Measurements from ENCODE around the gene KCNB1.

The KCNB1 gene

DNA sequence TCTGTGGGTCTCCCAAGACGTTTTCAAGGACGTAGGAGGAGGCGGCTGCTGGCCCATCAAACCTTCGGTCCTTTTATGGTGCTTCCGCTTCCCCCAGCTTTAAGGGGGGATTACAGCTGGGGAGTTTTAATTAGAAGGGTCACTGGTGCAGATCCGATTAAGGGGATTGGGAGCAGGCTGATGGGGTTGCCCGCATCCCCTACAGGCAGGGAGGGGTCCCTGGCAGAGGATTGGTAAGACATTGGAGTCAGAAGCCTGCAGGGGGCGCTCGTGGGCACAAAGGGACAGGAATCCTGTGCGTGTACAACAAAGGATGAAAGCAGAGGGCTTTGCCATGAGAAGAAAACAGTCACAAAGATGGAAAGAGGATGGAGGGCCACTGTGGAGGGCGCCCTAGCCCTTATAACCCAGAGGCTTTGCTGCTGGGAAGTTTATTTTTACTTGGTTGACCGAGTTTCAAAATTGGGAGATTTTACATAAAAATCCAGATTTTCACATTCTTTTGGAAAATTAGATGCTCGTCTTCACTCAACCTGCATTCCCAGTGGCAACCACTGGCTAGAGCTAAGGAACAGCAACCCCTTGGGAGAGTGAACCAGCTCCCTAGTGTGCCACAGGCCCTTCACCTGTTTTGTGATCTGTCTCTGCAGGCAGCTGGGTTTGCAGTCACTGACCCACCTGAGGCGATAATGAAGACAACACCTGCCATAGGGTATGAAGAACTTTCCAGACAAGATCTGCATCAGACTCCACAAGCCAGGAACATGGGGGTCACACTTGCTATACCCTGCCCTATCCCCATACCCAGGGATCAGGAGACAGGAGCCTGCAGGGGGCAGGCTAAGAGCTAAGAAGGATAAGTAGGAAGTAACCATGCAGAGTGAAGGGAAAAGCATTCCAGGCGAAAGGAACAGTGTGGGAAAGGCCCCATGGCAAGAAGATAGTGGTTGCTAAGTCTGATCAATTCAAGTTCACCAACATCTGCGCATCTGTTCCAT, 97.7 kb downstream of the KCNB1 start:
- peak; percentile 24 for DNase-seq

DNA sequence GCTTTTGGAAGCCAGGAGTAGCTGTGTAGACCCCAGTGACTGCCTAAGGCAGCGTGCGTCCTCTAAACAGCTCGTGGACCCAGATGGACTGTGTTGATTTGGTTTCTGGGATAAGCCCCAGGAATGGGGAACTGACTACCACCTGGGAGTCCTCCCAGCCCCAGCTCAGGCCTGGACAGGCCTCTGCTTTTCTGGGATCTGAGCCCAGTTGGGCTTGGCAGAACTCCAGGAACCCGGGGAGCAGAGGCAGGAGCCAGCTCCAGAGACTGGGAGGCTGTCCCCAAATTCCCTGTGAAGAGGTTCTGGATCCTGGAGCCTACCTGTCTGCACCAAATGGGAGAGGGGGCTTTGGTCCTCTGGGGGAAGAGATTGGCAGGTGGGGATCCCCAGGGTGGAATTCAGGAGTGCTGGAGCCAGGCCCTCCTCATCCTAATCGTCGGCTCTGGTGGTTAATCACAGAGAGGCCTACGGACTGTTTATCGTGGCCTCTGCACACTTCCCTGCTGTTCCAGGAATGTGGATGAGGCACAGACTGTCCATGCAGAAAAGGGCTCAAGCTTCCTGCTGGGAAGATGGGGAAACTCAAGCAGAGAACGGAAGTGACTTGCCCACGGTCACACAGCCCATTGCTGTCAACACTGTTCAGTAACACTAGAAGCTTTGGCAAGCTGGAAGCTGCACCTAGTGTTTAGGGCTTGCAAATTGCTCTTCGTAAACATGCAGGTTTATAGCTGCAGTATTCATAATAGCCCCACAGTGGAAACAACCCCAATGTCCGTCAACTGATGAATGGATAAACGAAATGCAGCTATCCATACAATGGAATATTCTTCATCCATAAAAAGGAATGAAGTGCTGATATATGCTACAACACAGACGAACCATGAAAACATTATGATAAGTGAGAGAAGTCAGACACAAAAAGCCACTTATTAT, 100.6 kb downstream of the KCNB1 start:
- no peak for DNase-seq

DNA sequence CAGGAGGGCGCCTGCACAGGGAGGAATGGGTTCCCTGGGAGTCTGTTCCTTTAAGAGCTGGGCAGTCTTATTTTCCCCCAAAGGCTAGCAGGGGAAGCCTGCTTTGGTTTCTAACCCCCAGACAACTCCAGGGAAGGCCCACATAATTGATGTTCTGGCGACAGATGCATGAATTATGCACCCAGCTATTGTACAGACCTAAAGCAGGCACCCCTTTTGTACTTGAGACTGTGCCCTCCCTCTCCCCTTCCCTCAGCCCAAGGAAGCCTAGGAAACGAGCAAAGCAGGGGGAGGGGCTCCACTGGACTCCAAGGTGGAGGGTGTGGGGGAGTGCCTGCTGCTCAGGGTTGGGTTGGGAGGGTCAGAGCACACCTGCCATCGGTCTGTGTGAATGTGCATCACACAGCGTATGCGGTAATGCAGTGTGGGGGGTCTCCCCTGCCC, 102.1 kb downstream of the KCNB1 start:
- no peak for DNase-seq

DNA sequence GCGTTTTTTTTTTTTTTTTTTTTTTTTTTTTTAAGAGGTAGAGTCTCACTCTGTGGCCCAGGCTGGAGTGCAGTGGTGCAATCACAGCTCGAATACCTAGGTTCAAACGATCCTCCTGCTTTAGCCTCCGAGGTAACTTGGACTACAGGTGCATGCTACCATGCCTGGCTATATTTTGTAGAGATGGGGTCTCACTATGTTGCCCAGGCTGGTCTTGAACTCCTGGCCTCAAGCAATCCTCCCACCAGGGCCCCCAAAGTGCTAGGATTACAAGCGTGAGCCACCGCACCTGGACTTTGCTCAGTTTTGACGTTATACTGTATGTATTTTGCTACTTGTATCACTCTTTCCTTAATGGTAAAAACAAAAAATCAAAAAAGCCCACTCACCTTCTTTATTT, 103.1 kb downstream of the KCNB1 start:
- no peak for DNase-seq

DNA sequence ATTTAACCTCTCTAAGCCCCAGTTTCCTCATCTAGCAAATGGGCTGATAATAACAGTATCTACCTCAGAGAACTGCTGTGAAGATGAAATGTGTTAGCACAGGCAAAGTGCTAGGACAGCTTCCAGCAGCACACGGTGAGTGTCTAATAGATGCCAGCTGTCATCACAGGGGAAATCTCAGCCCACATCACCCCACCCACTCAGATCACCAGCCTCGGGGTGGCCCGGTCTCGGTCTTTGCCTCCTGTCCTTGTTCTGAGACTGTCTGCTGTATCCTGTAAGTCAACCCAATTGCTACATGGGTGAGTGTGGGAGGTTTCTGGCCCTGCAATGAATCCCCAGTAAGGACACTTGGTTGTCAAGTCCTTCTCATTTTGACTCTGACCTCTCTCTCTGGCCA, 105.1 kb downstream of the KCNB1 start:
- no peak for DNase-seq

DNA sequence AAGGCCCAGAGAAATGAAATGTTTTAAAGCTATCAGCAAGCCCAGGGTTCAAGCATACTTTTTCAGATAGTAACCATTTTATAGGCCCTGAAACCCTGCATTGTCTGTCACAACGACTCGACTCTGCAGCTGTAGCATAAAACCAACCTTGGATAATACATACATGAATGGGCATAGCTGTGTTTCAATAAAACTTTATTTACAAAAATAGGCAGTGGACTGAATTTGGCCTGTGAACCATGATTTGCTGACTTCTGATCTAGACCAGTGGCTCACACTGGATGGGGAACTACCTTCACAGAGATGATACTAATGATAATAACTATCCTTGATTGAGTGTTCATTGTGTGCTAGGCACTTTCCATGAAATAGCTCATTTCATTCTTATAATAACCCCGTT, 107.3 kb downstream of the KCNB1 start:
- DNase-seq = no peak

DNA sequence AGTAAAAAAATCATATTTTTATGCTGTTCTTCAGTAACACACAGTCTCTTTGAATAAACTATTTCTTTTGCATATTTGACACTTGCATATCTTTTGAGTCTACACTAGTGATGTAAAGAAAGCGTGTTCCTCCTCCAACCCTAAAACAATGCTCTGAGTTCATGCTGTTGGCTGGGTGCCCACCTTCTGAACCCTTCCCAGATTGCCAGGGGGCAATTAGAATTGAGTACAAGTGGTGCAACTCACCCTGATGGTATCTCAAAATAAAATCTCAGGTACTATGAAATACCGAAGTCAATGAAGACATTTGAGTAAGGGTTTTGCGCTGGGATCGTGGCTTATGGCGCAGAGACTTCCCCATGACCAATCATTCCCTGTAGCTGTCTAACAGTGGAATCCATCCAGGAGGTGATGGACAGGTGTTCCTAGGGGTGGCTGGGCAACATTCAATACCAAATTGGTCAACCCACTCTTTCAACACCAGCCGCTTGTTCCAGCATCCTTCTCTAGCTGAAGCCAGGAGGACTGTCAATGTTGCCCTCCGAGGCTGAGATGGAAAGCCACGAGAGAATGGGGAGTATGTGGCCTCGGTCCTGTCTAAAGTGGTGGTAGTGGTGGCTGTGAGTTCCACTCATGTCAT, 110.3 kb downstream of the KCNB1 start:
- DNase-seq = no peak

DNA sequence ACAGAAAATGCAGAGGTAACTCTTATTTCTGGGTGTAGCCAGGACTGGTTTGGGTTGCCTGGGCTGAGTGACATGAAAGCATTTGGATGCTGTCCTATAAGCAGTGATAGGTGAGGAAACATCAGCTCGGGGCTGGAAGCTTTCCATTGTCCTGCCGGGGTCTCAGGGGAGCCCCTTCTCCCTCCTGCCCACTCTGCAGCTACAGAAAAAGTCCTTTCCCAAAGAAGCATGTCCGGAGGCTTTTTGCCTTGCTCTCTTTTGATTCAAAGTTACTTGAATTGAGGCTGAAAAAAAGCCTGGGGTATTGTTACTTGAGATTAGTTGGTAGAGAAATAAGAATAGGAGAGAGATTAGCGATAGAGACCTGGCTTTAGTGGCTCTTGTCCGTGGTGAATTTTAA, 113.9 kb downstream of the KCNB1 start:
- no peak for DNase-seq

DNA sequence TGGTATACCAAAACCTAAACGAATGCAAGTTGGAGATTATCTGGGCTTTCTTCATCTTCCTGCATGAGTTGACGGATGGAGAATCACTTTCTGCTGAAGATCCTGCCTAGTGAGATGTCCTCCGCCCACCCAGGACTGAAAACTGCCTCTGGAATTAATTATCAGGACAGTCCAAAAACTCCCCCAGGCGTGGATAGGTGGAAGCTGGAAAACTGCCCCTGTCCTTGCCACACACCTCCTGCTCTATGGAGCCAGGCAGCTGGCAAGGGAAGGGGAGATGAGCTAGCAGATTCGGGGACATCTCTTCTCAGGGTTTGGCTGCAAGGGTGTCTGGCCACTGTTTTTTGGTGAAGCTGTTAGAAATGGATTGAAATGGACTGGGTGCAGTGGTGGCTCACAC, 115.4 kb downstream of the KCNB1 start:
- DNase-seq = no peak

DNA sequence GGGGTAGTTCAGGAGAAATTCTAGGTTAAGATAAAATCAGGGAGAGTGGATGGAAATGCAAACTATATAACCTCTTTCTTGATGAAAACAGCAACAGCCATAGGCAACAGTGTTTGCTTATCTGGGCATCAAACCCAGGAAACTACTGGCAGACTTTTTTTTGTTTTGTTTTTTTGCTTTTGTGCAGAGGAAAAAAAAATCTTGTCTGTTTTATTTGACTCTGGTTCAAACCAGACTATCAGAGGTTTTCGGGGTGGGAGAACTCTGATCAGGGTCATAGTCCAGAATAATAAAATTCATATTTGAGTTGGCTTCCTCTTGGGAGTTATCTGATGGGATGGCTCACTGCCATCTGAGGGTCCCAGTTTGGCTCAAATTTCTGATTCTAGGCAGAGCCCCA, 115.8 kb downstream of the KCNB1 start:
- no peak for DNase-seq

DNA sequence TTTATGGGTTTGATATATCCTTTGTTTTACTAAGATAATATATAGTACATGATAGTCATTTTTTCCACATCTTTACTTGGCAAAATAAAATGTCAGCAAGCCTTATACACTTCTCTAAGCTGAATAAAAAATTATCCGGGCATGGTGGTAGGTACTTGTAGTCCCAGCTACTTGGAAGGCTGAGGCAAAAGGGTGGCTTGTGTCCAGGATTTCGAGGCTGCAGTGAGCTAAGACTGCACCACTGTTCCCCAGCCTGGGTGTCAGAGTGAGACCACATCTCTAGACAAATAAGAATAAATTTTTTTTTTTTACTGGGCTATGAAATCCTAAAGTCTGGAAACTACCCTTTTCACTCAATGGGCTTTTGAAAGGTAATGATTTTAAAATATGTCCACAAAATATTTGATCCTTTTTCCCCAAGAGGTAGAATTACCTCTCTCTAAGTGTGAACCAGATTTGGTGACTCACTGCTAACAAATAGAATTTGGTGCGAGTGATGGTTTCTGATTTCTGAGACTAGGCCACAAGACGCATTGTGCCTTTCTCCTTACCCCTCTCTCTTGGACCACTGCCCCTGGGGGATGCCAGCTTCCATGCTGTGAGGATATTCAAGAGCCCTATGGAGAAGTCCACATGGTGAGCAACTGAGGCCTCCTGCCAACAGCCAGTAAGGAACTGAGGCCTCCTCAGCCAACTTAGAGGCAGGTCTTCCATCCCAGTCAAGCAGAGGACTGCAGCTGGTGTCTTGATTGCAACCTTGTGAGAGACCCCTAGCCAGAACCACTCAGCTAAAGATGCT, 120.4 kb downstream of the KCNB1 start:
- no peak for DNase-seq

DNA sequence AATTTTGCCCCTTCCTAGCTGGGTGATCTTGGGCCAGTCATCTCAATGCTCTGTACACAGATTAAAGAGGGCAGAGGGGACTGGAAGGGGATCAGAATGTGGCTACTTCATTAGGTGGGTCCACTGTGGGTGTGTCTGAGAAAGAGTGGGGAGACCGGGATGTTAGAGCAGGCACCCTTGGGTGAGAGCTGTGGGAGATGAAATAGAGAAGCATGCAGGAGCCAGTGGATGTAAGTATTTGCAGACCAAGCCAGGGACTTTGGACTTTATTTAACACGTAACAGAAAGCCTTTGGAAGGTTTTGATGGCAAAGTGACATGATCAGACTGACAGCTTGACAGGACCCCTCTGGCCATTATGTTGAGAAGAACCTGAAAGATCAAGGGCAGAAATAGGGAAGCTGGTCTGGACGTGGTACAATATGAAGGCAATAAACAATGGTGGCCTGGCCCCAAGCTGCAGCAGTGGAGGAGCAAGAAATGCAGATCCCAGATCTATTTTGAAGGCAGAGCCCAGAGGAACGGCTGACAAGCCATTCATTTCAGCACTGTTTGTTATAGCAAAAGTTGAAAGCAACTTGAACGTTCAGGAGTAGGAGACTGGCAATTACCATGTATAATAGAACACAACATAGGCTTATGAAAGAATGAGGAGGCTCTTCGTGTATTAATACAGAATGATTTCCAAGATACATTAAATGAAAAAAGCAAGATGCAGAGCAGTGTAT, 122.1 kb downstream of the KCNB1 start:
- no peak for DNase-seq

DNA sequence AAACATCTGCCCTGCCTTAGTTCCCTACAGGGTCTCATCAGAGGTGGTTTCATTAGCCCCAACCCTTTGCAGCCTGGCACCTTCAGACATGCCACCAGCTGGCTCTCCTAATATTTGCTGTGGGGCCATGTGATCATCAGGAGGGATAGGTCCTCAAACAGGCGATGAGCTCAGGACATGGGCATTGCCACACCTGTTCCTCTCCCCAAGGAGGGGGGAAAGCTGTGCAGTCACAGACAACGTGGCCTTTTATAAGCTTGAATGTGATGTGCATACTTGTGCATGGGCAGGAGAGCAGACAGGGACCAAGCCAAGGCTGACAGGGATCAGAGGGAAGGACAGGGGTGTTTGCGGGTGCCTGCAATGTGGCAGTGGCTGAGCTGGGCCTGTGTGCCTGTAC, 125.8 kb downstream of the KCNB1 start:
- no peak for DNase-seq

DNA sequence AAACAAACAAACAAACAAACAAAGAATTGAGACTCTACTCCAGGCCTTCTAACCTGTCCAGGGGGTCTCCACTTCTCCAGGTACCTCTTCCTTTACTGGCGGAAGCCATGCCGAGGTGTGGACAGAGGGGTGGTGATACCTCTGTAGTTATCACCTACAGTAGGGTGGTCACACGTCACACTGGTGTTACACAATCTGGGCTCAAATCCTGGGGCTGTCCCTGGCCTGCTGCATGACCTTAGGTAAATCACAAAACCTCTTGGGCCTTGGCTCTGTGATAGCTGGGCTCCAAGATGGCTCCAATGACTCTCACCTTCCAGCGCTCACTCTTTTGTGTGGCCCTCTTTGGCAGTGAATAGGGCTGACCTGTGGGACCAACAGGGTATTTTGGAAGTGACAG, 127.8 kb downstream of the KCNB1 start:
- no peak for DNase-seq

DNA sequence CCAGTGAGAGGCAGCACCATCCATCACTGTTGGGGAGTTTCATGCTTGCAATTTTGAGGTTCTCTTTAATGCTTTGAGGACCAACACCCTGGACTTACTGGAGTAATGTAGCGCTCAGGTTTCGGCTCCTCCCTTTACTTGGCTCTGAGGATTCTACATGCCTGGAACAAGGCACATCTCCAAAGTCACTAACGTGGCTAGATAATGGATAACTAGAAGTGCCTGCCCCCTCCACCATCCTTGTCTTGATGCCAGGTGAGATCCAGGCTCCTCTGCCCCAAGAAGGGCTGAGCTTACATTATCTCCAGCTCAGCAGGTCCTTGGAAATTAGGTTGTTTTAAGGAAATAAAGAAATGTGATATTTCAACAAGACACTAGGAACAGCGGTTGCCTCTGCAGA, 129.1 kb downstream of the KCNB1 start:
- no peak for DNase-seq

DNA sequence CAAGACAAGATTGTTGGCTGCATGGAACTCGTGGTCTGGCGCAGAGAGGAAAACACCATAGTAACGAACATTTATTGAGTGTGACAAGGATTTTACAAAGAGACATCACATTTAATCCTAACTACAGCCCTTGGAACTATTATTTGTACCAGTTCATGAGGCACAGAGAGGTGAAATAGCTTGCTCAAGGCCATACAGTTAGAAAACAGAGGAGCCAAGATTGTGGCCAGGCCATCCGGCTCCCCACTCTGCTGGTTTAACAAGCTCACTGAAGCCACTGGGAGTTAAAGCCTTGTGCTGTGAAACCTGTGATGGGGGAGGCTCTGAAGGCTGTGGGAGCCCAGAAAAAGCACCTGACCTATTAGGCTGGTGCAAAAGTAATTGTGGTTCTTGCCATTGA, 129.7 kb downstream of the KCNB1 start:
- DNase-seq = no peak

DNA sequence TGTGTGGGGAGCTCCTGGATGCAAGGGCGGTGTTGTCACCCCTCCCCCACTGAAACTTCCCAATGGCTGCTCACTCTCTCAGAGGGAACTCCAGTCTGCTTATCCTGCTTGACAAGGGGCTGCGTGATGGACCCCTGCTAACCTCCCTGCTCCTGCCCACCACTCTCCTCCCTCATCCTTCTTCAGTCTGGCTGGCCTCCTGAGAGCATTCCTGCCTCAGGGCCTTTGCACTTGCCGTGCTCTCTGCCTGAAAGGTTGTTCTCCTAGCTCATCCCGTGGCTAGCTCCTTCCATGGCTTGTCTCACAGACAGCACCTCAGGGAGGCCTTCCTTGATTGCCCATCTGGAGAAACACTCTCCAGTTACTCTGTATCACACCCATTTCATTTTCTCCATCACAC, 130.7 kb downstream of the KCNB1 start:
- DNase-seq = no peak

DNA sequence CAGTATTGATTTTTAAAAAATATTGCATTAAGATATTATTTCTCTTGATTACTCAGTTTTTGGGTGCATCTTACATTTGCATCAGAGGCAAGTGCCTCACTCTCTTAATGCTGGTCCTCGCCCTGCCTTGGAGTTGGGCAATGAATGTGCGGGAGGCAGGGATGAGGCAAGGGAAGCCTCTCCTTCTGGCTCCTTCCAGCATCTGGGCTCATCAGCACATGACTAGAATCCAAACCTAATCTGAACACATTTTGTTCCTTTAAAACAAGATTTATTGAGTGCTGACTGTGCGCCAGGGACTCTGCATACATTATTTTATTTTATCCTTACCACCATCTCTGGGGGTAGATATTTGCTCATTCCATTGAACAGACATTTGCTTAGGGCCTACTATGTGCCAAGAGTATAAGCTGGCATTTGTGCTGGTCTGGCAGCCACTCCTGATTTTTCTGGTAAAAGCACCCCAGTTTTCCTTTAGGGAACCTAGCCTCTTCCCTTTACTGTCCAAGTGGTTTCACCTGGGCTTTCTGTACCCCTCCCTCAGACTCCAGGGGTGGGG, 132.7 kb downstream of the KCNB1 start:
- DNase-seq = no peak

DNA sequence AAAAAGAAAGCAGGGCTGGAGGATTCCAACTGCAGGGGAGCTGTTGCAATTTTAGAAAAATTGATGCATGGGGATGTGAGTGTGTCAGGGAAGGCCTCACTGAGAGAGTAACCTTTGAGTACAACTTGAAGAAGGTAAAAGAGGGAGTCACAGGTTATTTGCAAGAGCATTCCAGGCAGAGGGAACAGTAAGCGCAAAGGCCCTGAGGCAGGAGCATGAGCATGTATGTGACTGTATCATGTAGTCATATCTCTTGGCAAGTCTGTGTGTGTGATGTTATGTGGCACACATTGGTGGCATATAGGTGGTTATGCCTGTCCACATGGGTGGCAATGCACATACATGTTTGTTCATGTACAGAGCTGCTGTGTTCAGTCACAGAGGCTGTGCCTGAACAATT, 133.4 kb downstream of the KCNB1 start:
- no peak for DNase-seq

DNA sequence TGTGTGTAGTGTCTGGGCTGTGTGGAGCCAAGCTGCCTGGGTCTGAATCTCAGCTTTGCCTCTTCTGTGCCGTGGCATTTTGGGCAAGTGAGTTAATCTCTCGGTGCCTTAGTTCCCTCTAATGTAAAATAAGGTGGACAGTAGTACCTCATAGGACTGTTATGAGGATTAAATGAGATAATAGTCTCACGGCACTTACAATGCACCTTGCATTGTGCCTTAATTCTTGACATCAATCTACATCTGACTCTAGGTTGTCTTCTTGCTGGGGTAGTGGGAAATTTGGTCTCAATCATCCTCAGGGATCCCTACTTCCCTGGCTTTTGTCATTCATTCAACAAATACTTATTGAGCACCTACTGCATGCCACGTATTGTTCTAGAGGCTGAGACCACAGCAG, 133.9 kb downstream of the KCNB1 start:
- DNase-seq = no peak

DNA sequence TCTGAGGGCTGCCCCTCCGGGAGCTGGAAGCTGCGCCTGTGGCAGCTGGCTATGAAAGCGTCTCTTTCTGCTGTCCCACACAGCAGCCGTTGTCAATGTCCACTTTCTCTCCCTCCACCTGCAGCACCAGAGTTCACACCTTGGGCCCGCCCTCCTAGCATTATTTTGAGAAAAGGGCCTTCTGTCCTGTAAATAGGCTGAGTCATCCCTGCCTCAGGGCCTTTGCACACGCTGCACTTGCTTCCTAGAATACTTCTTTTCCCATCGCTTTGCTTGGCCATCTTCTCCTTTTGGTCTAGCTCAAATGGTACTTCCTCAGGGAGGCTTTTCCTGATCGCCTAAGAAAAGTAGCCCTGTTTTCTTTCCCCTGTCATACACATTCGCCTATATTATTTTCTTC, 135.3 kb downstream of the KCNB1 start:
- DNase-seq = no peak

Data from activated effector memory CD4-positive, alpha-beta T cell treated with Interleukin-2 at 50 U/mL for 16 hours (primary cell).